NCI-H2107 treated with DMSO at 0.1 percent for 48 hours (cell line): ENCODE data around the gene CRX.
"Not testable (repeated sequence)": the region's sequence is repeated elsewhere in the genome, so short reads cannot be mapped to it uniquely, and the experiment has no call there.

Experiments used
- DNase-seq: peaks from one replicate; lab custom pipeline; 2025; ENCODE audit not compliant: unreplicated experiment; lab: John Stamatoyannopoulos, UW

CRX gene

DNA sequence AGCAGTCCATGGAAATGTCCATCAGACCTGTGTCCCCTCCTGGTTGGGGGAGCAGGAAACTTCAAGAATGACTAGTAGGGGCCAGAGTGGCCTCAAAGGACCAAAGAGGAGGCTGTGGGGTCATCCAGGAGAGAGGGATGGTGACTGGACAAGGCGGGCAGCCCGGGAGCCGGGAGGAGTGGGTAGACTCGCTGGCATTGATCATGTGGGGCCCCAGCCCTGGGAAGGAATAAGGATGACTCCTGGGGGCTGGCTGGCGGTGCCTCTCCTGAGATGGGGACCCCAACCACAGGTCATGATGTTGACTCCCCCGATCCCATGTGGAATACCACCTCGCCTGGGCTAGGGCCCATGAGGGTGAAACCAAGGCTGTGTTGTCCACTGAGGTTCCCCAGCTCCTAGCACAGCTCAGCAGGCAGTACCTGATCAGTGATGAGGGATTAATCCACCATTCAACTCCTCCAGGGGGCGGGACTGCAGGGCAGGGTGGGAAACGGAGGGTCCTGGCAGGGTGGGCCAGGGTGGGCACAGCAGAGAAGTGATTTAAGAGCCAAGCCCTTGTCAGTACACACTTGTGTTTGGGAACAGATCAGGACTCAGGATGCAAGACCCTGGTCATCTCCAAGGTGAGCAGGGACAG is 37.0 kb downstream of the CRX start, which contains the start of gene TPRX2:
Gene TPRX2 (plus strand): TSS at position 590 of the 640 bp plus-strand sequence. CDS start 12 bp downstream, at position 602.
- DNase-seq: not testable (repeated sequence)

DNA sequence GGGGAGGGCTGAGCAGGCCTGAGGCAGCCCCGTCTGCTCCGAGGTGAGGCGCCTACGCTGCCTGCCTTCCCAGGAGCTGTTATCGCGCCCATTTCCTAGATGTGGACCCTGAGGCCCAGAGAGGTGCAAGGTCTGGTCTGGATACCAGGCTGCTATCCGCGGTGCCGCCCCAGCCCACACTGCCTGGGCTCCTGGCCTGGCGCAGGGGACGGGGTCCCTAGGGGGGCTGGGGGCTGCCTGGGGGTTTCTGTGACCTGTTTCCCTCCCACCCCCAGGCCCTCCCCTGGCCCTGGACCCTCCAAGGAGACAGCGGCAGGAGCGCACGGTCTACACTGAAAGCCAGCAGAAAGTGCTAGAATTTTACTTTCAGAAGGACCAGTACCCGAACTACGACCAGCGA is 38.1 kb downstream of the CRX start:
- DNase-seq: not testable (repeated sequence)

- no peak for DNase-seq
Measured at GRCh38 chr19:47860602-47861297, 39.0 kb downstream of the CRX start.

- DNase-seq: no peak
Measured at GRCh38 chr19:47861630-47862029, 39.9 kb downstream of the CRX start.

DNA sequence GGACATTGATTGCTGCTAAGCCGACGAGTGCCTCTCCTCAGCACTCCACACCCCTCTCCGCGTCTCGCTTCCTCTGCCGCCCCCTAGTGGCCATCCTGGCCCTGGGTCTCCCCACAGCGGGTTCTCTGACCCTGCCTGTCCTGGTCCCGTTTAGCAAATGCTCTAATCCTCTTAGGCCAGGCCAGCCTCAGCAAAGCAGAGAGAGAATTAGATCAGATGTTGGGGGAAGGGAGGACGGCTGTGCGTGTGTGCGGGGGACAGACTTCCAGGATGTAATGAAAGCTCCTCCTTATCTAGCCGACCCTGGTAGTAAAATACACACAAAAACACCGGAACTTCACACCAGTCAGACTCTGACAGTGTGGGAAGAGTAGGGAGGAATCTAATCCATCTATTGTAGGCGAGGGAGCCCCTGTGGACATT is 41.8 kb downstream of the CRX start:
- peak; percentile 3 for DNase-seq

GRCh38 chr19:47865166-47865565 is 43.4 kb downstream of the CRX start:
- no peak for DNase-seq

DNA sequence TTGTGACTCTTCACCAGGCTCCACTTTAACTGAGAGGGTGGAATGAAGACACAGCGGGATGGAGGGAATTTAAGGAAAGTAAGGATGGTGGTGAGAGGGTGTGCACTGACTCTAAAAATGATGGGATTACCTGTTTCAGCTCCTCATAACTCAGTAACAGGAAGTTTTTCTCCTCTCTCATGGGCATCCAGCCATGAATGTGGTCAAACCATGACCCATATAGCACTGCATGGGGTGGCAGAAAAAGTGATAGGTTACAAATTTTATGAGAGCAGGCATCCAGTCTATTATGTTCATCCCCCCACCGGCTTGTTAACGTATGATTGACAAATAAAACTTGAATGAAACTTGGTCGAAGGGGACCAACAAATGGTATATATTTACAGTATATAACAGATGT is 57.2 kb downstream of the CRX start:
- DNase-seq: no peak

- not testable (repeated sequence) for DNase-seq
Measured at GRCh38 chr19:47879385-47879784, 57.6 kb downstream of the CRX start.

DNA sequence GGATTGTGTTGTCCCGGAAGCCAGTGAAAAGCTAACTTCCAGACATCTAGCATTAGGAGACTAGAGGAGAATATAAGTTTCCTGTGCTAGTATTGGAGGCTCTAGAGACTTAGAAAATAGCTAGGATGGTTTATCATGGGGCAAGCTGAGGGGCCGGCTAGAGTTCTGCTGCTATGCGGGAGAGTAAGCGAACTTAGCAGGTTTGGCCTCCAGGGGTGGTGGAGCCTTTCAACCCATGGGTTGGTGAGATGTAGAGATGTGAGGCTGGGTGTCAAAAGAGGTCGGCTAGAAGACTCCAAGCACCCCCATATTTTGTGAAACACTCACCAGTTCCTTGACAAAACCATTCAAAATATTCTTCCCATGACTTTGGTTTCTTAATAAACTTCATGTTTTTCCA is 60.0 kb downstream of the CRX start:
- no peak for DNase-seq

DNA sequence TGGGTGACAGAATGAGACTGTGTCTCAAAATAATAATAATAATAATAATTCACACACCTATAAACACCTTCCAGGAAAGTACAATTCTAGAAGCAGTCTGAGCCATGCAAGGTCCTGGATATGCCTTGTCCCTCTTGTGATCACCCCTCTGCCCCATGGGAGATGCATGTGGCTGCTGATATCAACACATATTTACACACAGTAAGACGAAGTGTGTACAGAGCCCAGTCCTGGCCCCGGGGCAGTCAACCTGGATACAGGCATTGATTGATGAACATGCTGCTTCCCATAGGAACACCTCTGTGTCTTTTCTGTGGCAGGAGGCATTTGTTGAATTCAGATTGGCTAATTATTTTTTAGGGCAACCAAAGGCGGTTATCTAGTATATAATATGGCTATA is 61.2 kb downstream of the CRX start:
- DNase-seq: no peak

- DNase-seq: no peak
Measured at GRCh38 chr19:47885067-47885463, 63.3 kb downstream of the CRX start.

GRCh38 chr19:47886010-47886559 is 64.3 kb downstream of the CRX start, which contains the start of gene SULT2A1:
Gene SULT2A1 (minus strand): TSS chr19:47886315. CDS start chr19:47886257, 58 bp downstream.
- DNase-seq: no peak

- no peak for DNase-seq
Measured at GRCh38 chr19:47890865-47891621, 69.3 kb downstream of the CRX start.

GRCh38 chr19:47891622-47891922 is 69.8 kb downstream of the CRX start:
- DNase-seq: no peak

GRCh38 chr19:47891923-47892666 is 70.4 kb downstream of the CRX start:
- DNase-seq: no peak
